ENCODE measurements around the gene AP2A2.

- TF ChIP-seq, protein P1, sequence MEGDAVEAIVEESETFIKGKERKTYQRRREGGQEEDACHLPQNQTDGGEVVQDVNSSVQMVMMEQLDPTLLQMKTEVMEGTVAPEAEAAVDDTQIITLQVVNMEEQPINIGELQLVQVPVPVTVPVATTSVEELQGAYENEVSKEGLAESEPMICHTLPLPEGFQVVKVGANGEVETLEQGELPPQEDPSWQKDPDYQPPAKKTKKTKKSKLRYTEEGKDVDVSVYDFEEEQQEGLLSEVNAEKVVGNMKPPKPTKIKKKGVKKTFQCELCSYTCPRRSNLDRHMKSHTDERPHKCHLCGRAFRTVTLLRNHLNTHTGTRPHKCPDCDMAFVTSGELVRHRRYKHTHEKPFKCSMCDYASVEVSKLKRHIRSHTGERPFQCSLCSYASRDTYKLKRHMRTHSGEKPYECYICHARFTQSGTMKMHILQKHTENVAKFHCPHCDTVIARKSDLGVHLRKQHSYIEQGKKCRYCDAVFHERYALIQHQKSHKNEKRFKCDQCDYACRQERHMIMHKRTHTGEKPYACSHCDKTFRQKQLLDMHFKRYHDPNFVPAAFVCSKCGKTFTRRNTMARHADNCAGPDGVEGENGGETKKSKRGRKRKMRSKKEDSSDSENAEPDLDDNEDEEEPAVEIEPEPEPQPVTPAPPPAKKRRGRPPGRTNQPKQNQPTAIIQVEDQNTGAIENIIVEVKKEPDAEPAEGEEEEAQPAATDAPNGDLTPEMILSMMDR (conservative IDR thresholded peaks at IDR 0.05; ENCODE audit: low read length) = no peak
- TF ChIP-seq EZH2phosphoT487 (IDR thresholded peaks at IDR 0.05; ENCODE audit: borderline replicate concordance, low read depth, low read length) = no peak
These were observed 59.7 kb downstream of the AP2A2 start for GRCh38 chr11:985406-985805.

All from OCI-LY7 (cell line).